Mucosa of gallbladder (tissue), 1 donor: ENCODE data around the gene UNK. TPM values are rescaled to one million over a fixed set of nuclear protein-coding genes. Genes with fewer than 3 reads are reported as not detected.
"Not testable (repeated sequence)": the region's sequence is repeated elsewhere in the genome, so short reads cannot be mapped to it uniquely, and the experiment has no call there.

Experiments used
- DNase-seq: peaks from one replicate; pipeline ENCODE4 v3.0.0-alpha.2; 2020; ENCODE audit warnings: low spot score
- total RNA-seq: library from RNA; stranded (reverse); gene quantifications from one replicate; pipeline ENCODE4 v1.2.1, GENCODE V29; 2021
- donor health status: DM: no; HTN: no; CAD: no.

Gene UNK
- total RNA-seq, 1 donor from 2014 or later, result 26.6 TPM

- peak; percentile 83 for DNase-seq
Observed at GRCh38 chr17:75848523-75849278, 64.1 kb downstream of the UNK start.

DNA sequence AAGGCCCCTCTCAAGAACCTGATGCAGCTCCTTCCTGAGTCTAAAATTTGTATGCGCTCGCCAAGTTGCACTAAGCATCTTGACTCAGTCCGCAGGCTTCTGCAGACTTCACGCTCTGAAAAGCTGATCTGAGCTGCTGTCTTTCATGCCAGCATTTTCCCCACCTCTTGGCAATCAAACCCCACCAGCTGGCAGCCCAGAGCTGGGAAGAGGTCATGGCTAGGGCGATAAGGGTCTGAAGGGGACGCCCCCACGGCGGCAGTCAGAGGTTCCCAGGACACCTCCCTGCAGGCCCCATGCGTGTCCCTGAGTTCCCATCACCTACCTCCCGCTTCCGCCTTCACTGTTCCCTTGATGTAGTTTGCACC, 64.7 kb downstream of the UNK start:
- DNase-seq, result no peak

DNA sequence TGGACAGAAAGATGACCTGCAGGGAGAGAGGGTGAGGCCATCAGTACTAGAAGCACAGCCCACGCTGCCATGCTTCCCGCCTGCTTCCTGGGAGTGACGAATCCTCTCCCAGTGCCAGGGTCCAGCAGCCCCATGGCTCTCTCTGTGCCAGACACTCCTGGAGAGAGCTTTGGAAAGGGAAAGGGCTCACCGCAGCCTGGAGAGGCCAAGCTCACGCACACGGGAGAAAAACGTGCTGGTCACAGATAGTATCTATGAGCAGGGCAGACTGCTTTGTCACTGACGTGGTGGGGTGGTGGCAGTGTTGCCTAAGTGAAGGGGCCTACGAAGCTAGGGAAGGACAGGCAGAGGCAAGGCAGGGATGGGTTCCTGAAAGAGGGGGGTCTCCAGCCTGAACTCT, 65.1 kb downstream of the UNK start:
- no peak for DNase-seq

- DNase-seq, result no peak
Observed at GRCh38 chr17:75850928-75851692, 66.5 kb downstream of the UNK start.

GRCh38 chr17:75851693-75851991, 67.0 kb downstream of the UNK start:
- not testable (repeated sequence) for DNase-seq

- no peak for DNase-seq
Observed at GRCh38 chr17:75853433-75853832, 68.8 kb downstream of the UNK start.

DNA sequence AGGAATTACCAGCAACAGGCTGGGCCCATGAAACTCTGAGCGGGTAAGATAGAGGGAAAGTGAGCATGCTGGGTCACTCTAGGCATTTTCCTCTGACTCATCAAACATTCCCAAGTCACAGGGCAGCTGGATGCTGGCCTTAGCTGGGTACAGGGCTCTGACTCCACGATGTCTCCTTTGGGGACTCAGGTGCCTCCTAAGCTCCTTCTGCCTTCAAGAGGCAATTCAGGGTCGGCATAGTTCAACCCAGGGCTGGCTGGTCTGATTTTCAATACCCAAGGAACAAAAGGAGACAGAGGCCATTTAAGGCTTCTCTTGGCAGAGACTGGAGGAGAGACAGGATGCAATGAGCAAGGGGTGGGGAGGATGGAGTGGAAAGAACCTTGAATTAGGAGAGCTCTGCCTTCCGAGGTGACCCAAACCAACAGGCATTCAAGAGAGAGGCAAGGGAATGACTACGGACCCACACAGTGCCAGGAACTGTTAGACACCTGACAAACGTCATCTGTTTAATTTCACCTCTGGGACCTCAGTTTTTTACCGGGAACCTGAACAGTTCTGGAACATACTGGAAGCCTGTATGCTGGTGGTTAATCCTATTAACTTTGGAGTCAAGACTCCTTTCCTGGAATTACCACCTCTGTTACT, 69.6 kb downstream of the UNK start:
- no peak for DNase-seq

- DNase-seq, result no peak
Observed at GRCh38 chr17:75854881-75855309, 70.3 kb downstream of the UNK start.

DNA sequence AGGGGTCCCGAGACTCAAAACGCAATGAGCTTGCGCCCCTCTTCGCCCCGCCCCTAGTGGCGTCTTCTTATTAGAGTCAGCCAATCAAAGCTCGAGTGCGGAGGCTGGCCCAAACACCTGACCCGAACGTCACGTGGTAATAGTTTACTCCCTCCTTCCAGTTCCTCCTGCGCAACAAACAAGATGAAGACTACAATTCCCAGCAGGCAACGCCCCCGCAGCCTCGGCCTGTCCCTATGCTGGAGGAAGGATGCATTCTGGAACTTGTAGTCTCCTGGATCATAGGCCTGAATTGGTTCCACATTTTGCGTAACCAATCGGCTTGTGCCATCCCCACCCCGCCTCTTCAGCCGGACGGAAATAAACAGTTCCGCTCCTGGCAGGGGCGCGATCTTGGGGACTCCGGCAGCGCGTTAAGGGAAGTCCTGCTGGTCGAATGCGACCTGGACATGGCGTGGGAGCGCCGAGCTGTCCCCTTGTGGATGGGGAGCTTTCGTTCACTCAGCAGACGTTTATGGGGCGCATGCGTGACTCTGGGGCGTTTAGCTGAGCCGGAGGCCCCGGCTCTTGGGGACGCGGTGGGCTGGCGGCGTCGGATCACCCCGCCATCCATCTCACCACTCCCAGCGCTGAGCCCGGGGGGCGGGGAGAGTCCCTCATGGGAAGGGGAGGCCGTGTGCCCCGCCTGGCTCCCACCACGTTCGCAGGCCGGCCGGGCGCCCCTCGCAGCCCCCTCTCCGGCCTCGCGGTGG, 70.9 kb downstream of the UNK start, which contains the start of gene WBP2:
WBP2 (minus strand) TSS at position 26 of the 752 bp plus-strand sequence. CDS start 38 bp downstream, outside the sequence.
- DNase-seq, result peak; percentile 99

- DNase-seq, result no peak
Observed at GRCh38 chr17:75856062-75856756, 71.6 kb downstream of the UNK start.

GRCh38 chr17:75859358-75859757, 74.8 kb downstream of the UNK start:
- not testable (repeated sequence) for DNase-seq

- no peak for DNase-seq
Observed at GRCh38 chr17:75861927-75862317, 77.3 kb downstream of the UNK start.

GRCh38 chr17:75864448-75864871, 79.9 kb downstream of the UNK start:
- DNase-seq, result no peak

DNA sequence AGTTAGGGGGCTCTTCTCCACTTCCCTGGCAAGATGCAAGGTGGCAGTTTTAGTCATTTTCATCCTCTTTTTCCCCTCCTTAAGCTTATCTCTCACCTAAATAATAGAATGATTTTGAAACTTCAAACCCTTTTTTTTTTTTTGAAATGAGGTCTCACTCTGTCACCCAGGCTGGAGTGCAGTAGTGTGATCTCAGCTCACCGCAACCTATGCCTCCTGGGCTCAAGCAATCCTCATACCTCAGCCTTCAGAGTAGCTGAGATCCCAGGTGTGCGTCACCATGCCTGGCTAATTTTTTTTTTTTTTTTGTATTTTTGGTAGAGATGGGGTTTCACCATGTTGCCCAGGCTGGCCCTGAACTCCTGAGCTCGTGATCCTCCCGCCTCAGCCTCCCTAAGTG, 80.3 kb downstream of the UNK start:
- not testable (repeated sequence) for DNase-seq

DNA sequence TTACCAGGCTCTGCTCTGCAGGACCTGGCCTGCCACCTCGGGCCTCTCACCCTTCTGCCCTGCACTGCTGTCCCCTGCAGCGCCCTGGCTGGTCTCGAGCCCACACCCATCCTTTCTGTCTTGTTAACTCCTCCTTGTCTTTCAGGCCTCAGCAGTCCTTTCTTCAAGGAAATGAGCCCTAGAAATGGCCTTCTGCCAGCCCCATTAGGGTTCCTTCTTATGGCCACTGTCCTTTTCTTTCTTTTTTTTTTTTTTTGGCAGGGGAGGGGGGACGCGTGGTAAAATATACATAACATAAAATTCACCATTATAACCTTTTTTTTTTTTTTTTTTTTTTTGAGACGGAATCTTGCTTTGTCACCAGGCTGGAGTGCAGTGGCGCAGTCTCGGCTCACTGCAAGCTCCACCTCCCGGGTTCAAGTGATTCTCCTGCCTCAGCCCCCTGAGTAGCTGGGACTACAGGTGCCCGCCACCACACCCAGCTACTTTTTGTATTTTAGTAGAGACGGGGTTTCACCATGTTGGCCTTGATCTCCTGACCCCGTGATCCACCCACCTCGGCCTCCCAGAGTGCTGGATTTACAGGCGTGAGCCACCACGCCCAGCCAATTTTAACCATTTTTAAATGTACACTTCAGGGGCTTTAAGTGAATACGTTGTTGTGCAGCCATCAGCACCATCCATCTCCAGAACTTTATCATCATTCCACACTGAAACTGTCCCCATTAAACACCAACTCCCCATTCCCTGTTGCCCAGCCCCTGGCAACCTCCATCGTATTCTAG, 81.0 kb downstream of the UNK start:
- not testable (repeated sequence) for DNase-seq

GRCh38 chr17:75868730-75869281, 84.2 kb downstream of the UNK start:
- DNase-seq, result not testable (repeated sequence)

- no peak for DNase-seq
Observed at GRCh38 chr17:75869282-75870141, 84.9 kb downstream of the UNK start.

- not testable (repeated sequence) for DNase-seq
Observed at GRCh38 chr17:75870228-75870627, 85.6 kb downstream of the UNK start.
